IMR-90 (cell line): Measurements from ENCODE around the gene RYR2. TPM values are rescaled to one million over a fixed set of nuclear protein-coding genes. Genes with fewer than 3 reads are reported as not detected.

Experiments
- ATAC-seq: fragments of 200-7000 bp; cut with Tn5 transposase; 2 replicates; pipeline ENCODE4 v1.9.1; 2020; ENCODE audit warnings: low read depth, mild to moderate bottlenecking, moderate library complexity
- BruUV-seq: library from RNA; stranded (reverse); fragments of 400-500 nt; replicated peaks from 2 replicates; lab custom pipeline; 2021; lab: Mats Ljungman, UMichigan
- CTCF ChIA-PET: fragments of 300-600 bp; formaldehyde crosslinking; extraction: SDS; loops from one replicate; lab custom pipeline; 2021; ENCODE audit warnings: antibody characterized with exemption; lab: Yijun Ruan, JAX
- POLR2A ChIA-PET: fragments of 300-600 bp; sonication (Branson Sonifier 250); formaldehyde crosslinking; loops from one replicate; lab custom pipeline; 2022; ENCODE audit warnings: antibody characterized with exemption; ENCODE audit not compliant: unreplicated experiment; lab: Charles Lee
- DNase-seq: peaks from one replicate; pipeline ENCODE4 v3.0.0; 2013
- H2AFZ ChIP-seq: replicated peaks from 2 replicates; pipeline ENCODE3; 2013; ENCODE audit warnings: low read length, mild to moderate bottlenecking; ENCODE audit not compliant: poor library complexity
- H2AK5ac ChIP-seq: 2 replicates; pipeline ENCODE4 v1.6.1; 2013; ENCODE audit warnings: low read depth, low read length, inconsistent platforms
- H2AK9ac ChIP-seq: replicated peaks from 2 replicates; pipeline ENCODE3; 2013; ENCODE audit warnings: mild to moderate bottlenecking, low read depth, low read length, moderate library complexity; ENCODE audit not compliant: poor library complexity
- H2BK120ac ChIP-seq: 2 replicates; pipeline ENCODE4 v1.6.1; 2013; ENCODE audit warnings: low read depth, low read length, inconsistent platforms
- H2BK15ac ChIP-seq: 3 replicates; pipeline ENCODE4 v1.6.1; 2013; ENCODE audit warnings: low read depth, low read length, inconsistent platforms
- H2BK20ac ChIP-seq: 2 replicates; pipeline ENCODE4 v1.6.1; 2013; ENCODE audit warnings: low read depth, mild to moderate bottlenecking, inconsistent platforms, low read length, moderate library complexity
- H2BK5ac ChIP-seq: 2 replicates; pipeline ENCODE4 v1.6.1; 2013; ENCODE audit warnings: mild to moderate bottlenecking, low read depth, low read length, inconsistent platforms; ENCODE audit not compliant: poor library complexity, severe bottlenecking
- H3K14ac ChIP-seq: replicated peaks from 2 replicates; pipeline ENCODE4 v1.6.1; 2013; ENCODE audit warnings: low read depth, low read length, inconsistent platforms
- H3K18ac ChIP-seq: 2 replicates; pipeline ENCODE4 v1.6.1; 2013; ENCODE audit warnings: low read depth, low read length, control low read depth
- H3K23ac ChIP-seq: 2 replicates; pipeline ENCODE4 v1.6.1; 2013; ENCODE audit warnings: low read depth, low read length, inconsistent platforms
- H3K27ac ChIP-seq: 2 replicates; pipeline ENCODE4 v1.5.1; 2013; ENCODE audit warnings: mild to moderate bottlenecking, control low read depth, low read length; ENCODE audit not compliant: insufficient read depth
- H3K27me3 ChIP-seq: 2 replicates; pipeline ENCODE4 v1.6.1; 2013; ENCODE audit warnings: low read length; ENCODE audit not compliant: control insufficient read depth, insufficient read depth
- H3K36me3 ChIP-seq: 2 replicates; pipeline ENCODE4 v1.6.1; 2013; ENCODE audit warnings: low read length, mixed read lengths; ENCODE audit not compliant: control insufficient read depth, insufficient read depth
- H3K4ac ChIP-seq: 2 replicates; pipeline ENCODE4 v1.6.1; 2013; ENCODE audit warnings: low read depth, low read length, inconsistent platforms
- H3K4me1 ChIP-seq: 2 replicates; pipeline ENCODE4 v1.6.1; 2013; ENCODE audit warnings: low read length, mixed read lengths; ENCODE audit not compliant: control insufficient read depth, insufficient read depth
- H3K4me2 ChIP-seq: 2 replicates; pipeline ENCODE4 v1.6.1; 2013; ENCODE audit warnings: low read depth, mild to moderate bottlenecking, control low read depth, low read length, moderate library complexity
- H3K4me3 ChIP-seq: 2 replicates; pipeline ENCODE4 v1.5.1; 2013; ENCODE audit warnings: low read depth, mild to moderate bottlenecking, control low read depth, low read length, moderate library complexity; ENCODE audit not compliant: insufficient read depth
- H3K56ac ChIP-seq: 2 replicates; pipeline ENCODE4 v1.6.1; 2013; ENCODE audit warnings: low read length, inconsistent platforms; ENCODE audit not compliant: insufficient read depth; ENCODE audit errors: extremely low read depth
- H3K79me1 ChIP-seq, 2 experiments: 2 replicates each; pipeline ENCODE4 v1.6.1; 2013; ENCODE audit warnings: low read length in 2 of 2, inconsistent platforms in 1 of 2, low read depth in 1 of 2
- H3K9ac ChIP-seq: 2 replicates; pipeline ENCODE4 v1.6.1; 2013; ENCODE audit warnings: low read depth, low read length, control low read depth
- H3K9me1 ChIP-seq: 2 replicates; pipeline ENCODE4 v1.6.1; 2013; ENCODE audit warnings: low read length, inconsistent platforms; ENCODE audit not compliant: insufficient read depth
- H3K9me3 ChIP-seq: 2 replicates; pipeline ENCODE4 v1.6.1; 2013; ENCODE audit warnings: low read length; ENCODE audit not compliant: control insufficient read depth, insufficient read depth
- H4K20me1 ChIP-seq: 2 replicates; pipeline ENCODE4 v1.6.1; 2013; ENCODE audit warnings: low read length, inconsistent platforms; ENCODE audit not compliant: insufficient read depth
- H4K5ac ChIP-seq: 2 replicates; pipeline ENCODE4 v1.6.1; 2013; ENCODE audit warnings: mild to moderate bottlenecking, low read depth, low read length, control low read depth
- H4K8ac ChIP-seq, 2 experiments: 2 replicates each; pipeline ENCODE4 v1.6.1; 2013; ENCODE audit warnings: low read depth in 2 of 2, low read length in 2 of 2, control low read depth in 1 of 2, inconsistent platforms in 1 of 2
- H4K91ac ChIP-seq: 2 replicates; pipeline ENCODE4 v1.6.1; 2013; ENCODE audit warnings: low read depth, low read length, inconsistent platforms; ENCODE audit not compliant: insufficient read depth
- BHLHE40 ChIP-seq: fragments of 150-350 bp; IDR thresholded peaks from 2 replicates; pipeline ENCODE4 v1.6.1; 2016; ENCODE audit warnings: mild to moderate bottlenecking, low read depth, low read length
- CEBPB ChIP-seq: IDR thresholded peaks from 2 replicates; pipeline ENCODE4 v1.6.1; 2012; ENCODE audit warnings: low read depth, low read length, improper control_type of control experiment
- CHD1 ChIP-seq: IDR thresholded peaks from 2 replicates; pipeline ENCODE4 v1.6.1; 2012; ENCODE audit warnings: low read depth, low read length, improper control_type of control experiment
- CTCF ChIP-seq: conservative IDR thresholded peaks from 2 replicates; pipeline ENCODE4 v1.5.1; 2012; ENCODE audit warnings: mild to moderate bottlenecking, low read depth, low read length, improper control_type of control experiment
- ELK1 ChIP-seq: fragments of 150-350 bp; IDR thresholded peaks from 2 replicates; pipeline ENCODE4 v1.6.1; 2016; ENCODE audit warnings: low read depth, mild to moderate bottlenecking, low read length, moderate library complexity, borderline replicate concordance
- FOS ChIP-seq: fragments of 150-350 bp; IDR thresholded peaks from 2 replicates; pipeline ENCODE4 v1.6.1; 2016; ENCODE audit warnings: low read depth, low read length
- MAFK ChIP-seq: IDR thresholded peaks from 2 replicates; pipeline ENCODE4 v1.6.1; 2012; ENCODE audit warnings: low read depth, low read length, improper control_type of control experiment
- MAZ ChIP-seq: IDR thresholded peaks from 2 replicates; pipeline ENCODE4 v1.6.1; 2012; ENCODE audit warnings: low read depth, mild to moderate bottlenecking, low read length, improper control_type of control experiment, moderate library complexity, borderline replicate concordance
- MXI1 ChIP-seq: IDR thresholded peaks from 2 replicates; pipeline ENCODE4 v1.6.1; 2012; ENCODE audit warnings: low read depth, mild to moderate bottlenecking, low read length, moderate library complexity, borderline replicate concordance
- NFE2L2 ChIP-seq: fragments of 150-350 bp; IDR thresholded peaks from 2 replicates; pipeline ENCODE4 v1.6.1; 2016; ENCODE audit warnings: low read depth, mild to moderate bottlenecking, low read length
- POLR2A ChIP-seq: IDR thresholded peaks from 2 replicates; pipeline ENCODE4 v1.6.1; 2012; ENCODE audit warnings: mild to moderate bottlenecking, low read depth, low read length
- RAD21 ChIP-seq: IDR thresholded peaks from 2 replicates; pipeline ENCODE4 v1.6.1; 2012; ENCODE audit warnings: low read length, improper control_type of control experiment
- RCOR1 ChIP-seq: IDR thresholded peaks from 2 replicates; pipeline ENCODE4 v1.6.1; 2012; ENCODE audit warnings: mild to moderate bottlenecking, low read length, improper control_type of control experiment; ENCODE audit not compliant: insufficient replicate concordance
- RFX5 ChIP-seq: IDR thresholded peaks from 2 replicates; pipeline ENCODE4 v1.8.0; 2012; ENCODE audit warnings: low read depth, mild to moderate bottlenecking, low read length, moderate library complexity
- SMC3 ChIP-seq: fragments of 150-350 bp; IDR thresholded peaks from 2 replicates; pipeline ENCODE4 v1.6.1; 2016; ENCODE audit warnings: low read depth, mild to moderate bottlenecking, antibody characterized with exemption, low read length, moderate library complexity
- USF2 ChIP-seq: fragments of 150-350 bp; IDR thresholded peaks from 2 replicates; pipeline ENCODE4 v1.6.1; 2017; ENCODE audit warnings: mild to moderate bottlenecking, antibody characterized with exemption, low read length, low read depth
- WGBS, 2 experiments: methylation state at CpG; one replicate each; pipeline versions ENCODE4 v1.1.5 to v1.1.7; 2013; ENCODE audit warnings: missing lambda C conversion rate in 2 of 2; ENCODE audit not compliant: insufficient read length in 1 of 2; ENCODE audit errors: extremely low coverage in 2 of 2; 5-methylcytosine and 5-hydroxymethylcytosine counted together
- dilution Hi-C: fragments of 300-500 bp; cut with HindIII; formaldehyde crosslinking; loops from one replicate; pipeline ENCODE4 v1.14.3; 2018; ENCODE audit warnings: low sequenced_read_pairs; ENCODE audit not compliant: unreplicated experiment
- in situ Hi-C: fragments of 300-500 bp; cut with MboI; formaldehyde crosslinking; loops from 3 replicates; pipeline ENCODE4 v1.14.3; 2019; ENCODE audit warnings: low sequenced_read_pairs, inconsistent platforms, mixed read lengths
- intact Hi-C: fragments of 100-400 bp; cut with micrococcal nuclease; formaldehyde crosslinking; loops from 2 replicates; pipeline ENCODE4 v1.10.0; 2022
- polyA plus RNA-seq, 3 experiments: library from polyadenylated mRNA; depleted of rRNA; stranded (reverse); fragments of >200 nt; gene quantifications; 2 replicates each; pipeline ENCODE4 v1.2.3, GENCODE V29; 2012; ENCODE audit warnings: low replicate concordance in 1 of 3
- total RNA-seq: library from RNA; depleted of rRNA; stranded (reverse); fragments of >200 nt; gene quantifications from 2 replicates; pipeline ENCODE4 v1.2.3, GENCODE V29; 2012

Gene RYR2
- total and polyA plus RNA-seq, 2 of the 4 experiments (the other 2 are of a cell fraction) = not detected

- ATAC-seq (no peak), DNase-seq (no peak)
- H4K20me1 ChIP-seq = no peaks in the 10 kb centered on the region
- no peak overlapping the region for H3K4me3 ChIP-seq
- TF ChIP-seq ELK1 (no peak), USF2 (no peak), CHD1 (no peak), MAZ (no peak), BHLHE40 (no peak), RCOR1 (no peak), MAFK (no peak), SMC3 (no peak), CEBPB (no peak), MXI1 (no peak), NFE2L2 (no peak), CTCF (no peak), RAD21 (no peak), POLR2A (no peak), RFX5 (no peak), FOS (no peak)
- no peaks in the 10 kb centered on the region for H3K4me1 ChIP-seq
- no peak overlapping the region for H3K4me2 ChIP-seq
- H2BK20ac ChIP-seq = no peak overlapping the region
- no peak overlapping the region for H2AK5ac ChIP-seq
- H2AK9ac ChIP-seq = no peak overlapping the region
- dilution Hi-C loops (no loop called here), intact Hi-C loops (no loop called here), in situ Hi-C loops (no loop called here)
- BruUV-seq = no TSS peak
- no CpG with 5 or more reads among the region's 9 CpGs for WGBS, 2 experiments
- no peaks in the 10 kb centered on the region for H3K27me3 ChIP-seq
- H3K36me3 ChIP-seq = no peaks in the 10 kb centered on the region
- H2AFZ ChIP-seq = no peak overlapping the region
- H4K8ac ChIP-seq = no peak overlapping the region
- CTCF ChIA-PET = no interaction called here
- no peak overlapping the region for H3K14ac ChIP-seq
- H4K5ac ChIP-seq = no peak overlapping the region
- H3K23ac ChIP-seq = no peak overlapping the region
- H3K79me1 ChIP-seq = no peaks in the 10 kb centered on the region
- no peak overlapping the region for H3K27ac ChIP-seq
- no peak overlapping the region for H3K18ac ChIP-seq
- H2BK5ac ChIP-seq = no peak overlapping the region
- POLR2A ChIA-PET = no interaction called here
- peaks cover 17% of the 10 kb centered on the region for H3K9me3 ChIP-seq
- H4K91ac ChIP-seq = no peak overlapping the region
- H2BK15ac ChIP-seq = no peak overlapping the region
- no peak overlapping the region for H3K4ac ChIP-seq
- no peak overlapping the region for H3K56ac ChIP-seq
- no peak overlapping the region for H2BK120ac ChIP-seq
- H3K9ac ChIP-seq = no peak overlapping the region
- no peaks in the 10 kb centered on the region for H3K9me1 ChIP-seq
Measured at GRCh38 chr1:237058470-237058869, 16.5 kb downstream of the RYR2 start.
